IMR-90 (cell line): ENCODE results near the gene CDCA7. TPM values are rescaled to one million over a fixed set of nuclear protein-coding genes. Genes with fewer than 3 reads are reported as not detected.

Experiments used
- ATAC-seq: fragments of 200-7000 bp; cut with Tn5 transposase; 2 replicates; pipeline ENCODE4 v1.9.1; 2020; ENCODE audit warnings: low read depth, mild to moderate bottlenecking, moderate library complexity
- BruUV-seq: library from RNA; stranded (reverse); fragments of 400-500 nt; replicated peaks from 2 replicates; lab custom pipeline; 2021; lab: Mats Ljungman, UMichigan
- CTCF ChIA-PET: fragments of 300-600 bp; formaldehyde crosslinking; extraction: SDS; loops from one replicate; lab custom pipeline; 2021; ENCODE audit warnings: antibody characterized with exemption; lab: Yijun Ruan, JAX
- POLR2A ChIA-PET: fragments of 300-600 bp; sonication (Branson Sonifier 250); formaldehyde crosslinking; loops from one replicate; lab custom pipeline; 2022; ENCODE audit warnings: antibody characterized with exemption; ENCODE audit not compliant: unreplicated experiment; lab: Charles Lee
- DNase-seq: peaks from one replicate; pipeline ENCODE4 v3.0.0; 2013
- H2AFZ ChIP-seq: replicated peaks from 2 replicates; pipeline ENCODE3; 2013; ENCODE audit warnings: low read length, mild to moderate bottlenecking; ENCODE audit not compliant: poor library complexity
- H2AK5ac ChIP-seq: 2 replicates; pipeline ENCODE4 v1.6.1; 2013; ENCODE audit warnings: low read depth, low read length, inconsistent platforms
- H2AK9ac ChIP-seq: replicated peaks from 2 replicates; pipeline ENCODE3; 2013; ENCODE audit warnings: mild to moderate bottlenecking, low read depth, low read length, moderate library complexity; ENCODE audit not compliant: poor library complexity
- H2BK120ac ChIP-seq: 2 replicates; pipeline ENCODE4 v1.6.1; 2013; ENCODE audit warnings: low read depth, low read length, inconsistent platforms
- H2BK15ac ChIP-seq: 3 replicates; pipeline ENCODE4 v1.6.1; 2013; ENCODE audit warnings: low read depth, low read length, inconsistent platforms
- H2BK20ac ChIP-seq: 2 replicates; pipeline ENCODE4 v1.6.1; 2013; ENCODE audit warnings: low read depth, mild to moderate bottlenecking, inconsistent platforms, low read length, moderate library complexity
- H2BK5ac ChIP-seq: 2 replicates; pipeline ENCODE4 v1.6.1; 2013; ENCODE audit warnings: mild to moderate bottlenecking, low read depth, low read length, inconsistent platforms; ENCODE audit not compliant: poor library complexity, severe bottlenecking
- H3K14ac ChIP-seq: replicated peaks from 2 replicates; pipeline ENCODE4 v1.6.1; 2013; ENCODE audit warnings: low read depth, low read length, inconsistent platforms
- H3K18ac ChIP-seq: 2 replicates; pipeline ENCODE4 v1.6.1; 2013; ENCODE audit warnings: low read depth, low read length, control low read depth
- H3K23ac ChIP-seq: 2 replicates; pipeline ENCODE4 v1.6.1; 2013; ENCODE audit warnings: low read depth, low read length, inconsistent platforms
- H3K27ac ChIP-seq: 2 replicates; pipeline ENCODE4 v1.5.1; 2013; ENCODE audit warnings: mild to moderate bottlenecking, control low read depth, low read length; ENCODE audit not compliant: insufficient read depth
- H3K27me3 ChIP-seq: 2 replicates; pipeline ENCODE4 v1.6.1; 2013; ENCODE audit warnings: low read length; ENCODE audit not compliant: control insufficient read depth, insufficient read depth
- H3K36me3 ChIP-seq: 2 replicates; pipeline ENCODE4 v1.6.1; 2013; ENCODE audit warnings: low read length, mixed read lengths; ENCODE audit not compliant: control insufficient read depth, insufficient read depth
- H3K4ac ChIP-seq: 2 replicates; pipeline ENCODE4 v1.6.1; 2013; ENCODE audit warnings: low read depth, low read length, inconsistent platforms
- H3K4me1 ChIP-seq: 2 replicates; pipeline ENCODE4 v1.6.1; 2013; ENCODE audit warnings: low read length, mixed read lengths; ENCODE audit not compliant: control insufficient read depth, insufficient read depth
- H3K4me2 ChIP-seq: 2 replicates; pipeline ENCODE4 v1.6.1; 2013; ENCODE audit warnings: low read depth, mild to moderate bottlenecking, control low read depth, low read length, moderate library complexity
- H3K4me3 ChIP-seq: 2 replicates; pipeline ENCODE4 v1.5.1; 2013; ENCODE audit warnings: low read depth, mild to moderate bottlenecking, control low read depth, low read length, moderate library complexity; ENCODE audit not compliant: insufficient read depth
- H3K56ac ChIP-seq: 2 replicates; pipeline ENCODE4 v1.6.1; 2013; ENCODE audit warnings: low read length, inconsistent platforms; ENCODE audit not compliant: insufficient read depth; ENCODE audit errors: extremely low read depth
- H3K79me1 ChIP-seq, 2 experiments: 2 replicates each; pipeline ENCODE4 v1.6.1; 2013; ENCODE audit warnings: low read length in 2 of 2, inconsistent platforms in 1 of 2, low read depth in 1 of 2
- H3K9ac ChIP-seq: 2 replicates; pipeline ENCODE4 v1.6.1; 2013; ENCODE audit warnings: low read depth, low read length, control low read depth
- H3K9me1 ChIP-seq: 2 replicates; pipeline ENCODE4 v1.6.1; 2013; ENCODE audit warnings: low read length, inconsistent platforms; ENCODE audit not compliant: insufficient read depth
- H3K9me3 ChIP-seq: 2 replicates; pipeline ENCODE4 v1.6.1; 2013; ENCODE audit warnings: low read length; ENCODE audit not compliant: control insufficient read depth, insufficient read depth
- H4K20me1 ChIP-seq: 2 replicates; pipeline ENCODE4 v1.6.1; 2013; ENCODE audit warnings: low read length, inconsistent platforms; ENCODE audit not compliant: insufficient read depth
- H4K5ac ChIP-seq: 2 replicates; pipeline ENCODE4 v1.6.1; 2013; ENCODE audit warnings: mild to moderate bottlenecking, low read depth, low read length, control low read depth
- H4K8ac ChIP-seq, 2 experiments: 2 replicates each; pipeline ENCODE4 v1.6.1; 2013; ENCODE audit warnings: low read depth in 2 of 2, low read length in 2 of 2, control low read depth in 1 of 2, inconsistent platforms in 1 of 2
- H4K91ac ChIP-seq: 2 replicates; pipeline ENCODE4 v1.6.1; 2013; ENCODE audit warnings: low read depth, low read length, inconsistent platforms; ENCODE audit not compliant: insufficient read depth
- BHLHE40 ChIP-seq: fragments of 150-350 bp; IDR thresholded peaks from 2 replicates; pipeline ENCODE4 v1.6.1; 2016; ENCODE audit warnings: mild to moderate bottlenecking, low read depth, low read length
- ELK1 ChIP-seq: fragments of 150-350 bp; IDR thresholded peaks from 2 replicates; pipeline ENCODE4 v1.6.1; 2016; ENCODE audit warnings: low read depth, mild to moderate bottlenecking, low read length, moderate library complexity, borderline replicate concordance
- MAFK ChIP-seq: IDR thresholded peaks from 2 replicates; pipeline ENCODE4 v1.6.1; 2012; ENCODE audit warnings: low read depth, low read length, improper control_type of control experiment
- MXI1 ChIP-seq: IDR thresholded peaks from 2 replicates; pipeline ENCODE4 v1.6.1; 2012; ENCODE audit warnings: low read depth, mild to moderate bottlenecking, low read length, moderate library complexity, borderline replicate concordance
- NFE2L2 ChIP-seq: fragments of 150-350 bp; IDR thresholded peaks from 2 replicates; pipeline ENCODE4 v1.6.1; 2016; ENCODE audit warnings: low read depth, mild to moderate bottlenecking, low read length
- POLR2A ChIP-seq: IDR thresholded peaks from 2 replicates; pipeline ENCODE4 v1.6.1; 2012; ENCODE audit warnings: mild to moderate bottlenecking, low read depth, low read length
- RAD21 ChIP-seq: IDR thresholded peaks from 2 replicates; pipeline ENCODE4 v1.6.1; 2012; ENCODE audit warnings: low read length, improper control_type of control experiment
- RCOR1 ChIP-seq: IDR thresholded peaks from 2 replicates; pipeline ENCODE4 v1.6.1; 2012; ENCODE audit warnings: mild to moderate bottlenecking, low read length, improper control_type of control experiment; ENCODE audit not compliant: insufficient replicate concordance
- SMC3 ChIP-seq: fragments of 150-350 bp; IDR thresholded peaks from 2 replicates; pipeline ENCODE4 v1.6.1; 2016; ENCODE audit warnings: low read depth, mild to moderate bottlenecking, antibody characterized with exemption, low read length, moderate library complexity
- WGBS, 2 experiments: methylation state at CpG; one replicate each; pipeline versions ENCODE4 v1.1.5 to v1.1.7; 2013; ENCODE audit warnings: missing lambda C conversion rate in 2 of 2; ENCODE audit not compliant: insufficient read length in 1 of 2; ENCODE audit errors: extremely low coverage in 2 of 2; 5-methylcytosine and 5-hydroxymethylcytosine counted together
- dilution Hi-C: fragments of 300-500 bp; cut with HindIII; formaldehyde crosslinking; loops from one replicate; pipeline ENCODE4 v1.14.3; 2018; ENCODE audit warnings: low sequenced_read_pairs; ENCODE audit not compliant: unreplicated experiment
- in situ Hi-C: fragments of 300-500 bp; cut with MboI; formaldehyde crosslinking; loops from 3 replicates; pipeline ENCODE4 v1.14.3; 2019; ENCODE audit warnings: low sequenced_read_pairs, inconsistent platforms, mixed read lengths
- intact Hi-C: fragments of 100-400 bp; cut with micrococcal nuclease; formaldehyde crosslinking; loops from 2 replicates; pipeline ENCODE4 v1.10.0; 2022
- polyA plus RNA-seq, 3 experiments: library from polyadenylated mRNA; depleted of rRNA; stranded (reverse); fragments of >200 nt; gene quantifications; 2 replicates each; pipeline ENCODE4 v1.2.3, GENCODE V29; 2012; ENCODE audit warnings: low replicate concordance in 1 of 3
- total RNA-seq: library from RNA; depleted of rRNA; stranded (reverse); fragments of >200 nt; gene quantifications from 2 replicates; pipeline ENCODE4 v1.2.3, GENCODE V29; 2012
- TF ChIP-seq, protein P1 (sequence below): conservative IDR thresholded peaks from 2 replicates; pipeline ENCODE4 v1.5.1; 2012; ENCODE audit warnings: mild to moderate bottlenecking, low read depth, low read length, improper control_type of control experiment

The CDCA7 gene
- total and polyA plus RNA-seq, 2 of the 4 experiments (the other 2 are of a cell fraction) = 12.0 to 18.7 TPM

DNA sequence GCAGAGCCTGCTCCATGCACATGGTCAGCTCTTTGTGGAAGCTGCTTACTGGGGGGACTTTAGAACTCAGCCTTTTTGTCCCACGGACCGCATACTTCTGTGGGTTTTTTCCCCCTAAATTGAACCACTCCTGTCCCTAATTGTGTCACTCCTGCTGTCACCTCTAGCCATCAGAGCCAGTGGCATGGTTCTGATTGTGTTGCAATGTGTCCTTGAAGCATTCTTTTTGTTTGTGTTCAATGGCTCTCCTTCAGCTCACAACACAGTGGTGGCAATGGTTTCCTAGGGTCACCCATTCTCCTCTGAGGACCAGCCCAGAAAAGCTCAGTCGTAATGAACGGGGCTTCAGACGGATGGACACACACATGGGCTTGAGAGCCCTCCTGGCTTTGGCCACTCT lies 35.4 kb downstream of the CDCA7 start:
- no peak overlapping the region for H3K4me2 ChIP-seq
- H2BK5ac ChIP-seq = no peak overlapping the region
- no peak overlapping the region for H2AK9ac ChIP-seq
- DNase-seq (no peak), ATAC-seq (no peak)
- no peak overlapping the region for H3K18ac ChIP-seq
- H3K27ac ChIP-seq = no peak overlapping the region
- H3K9ac ChIP-seq = no peak overlapping the region
- WGBS, 2 experiments = no CpG with 5 or more reads among the region's 5 CpGs
- no peak overlapping the region for H3K14ac ChIP-seq
- H3K23ac ChIP-seq = no peak overlapping the region
- H3K9me1 ChIP-seq = no peaks in the 10 kb centered on the region; the same call in 1 of the 2 replicates
- no peaks in the 10 kb centered on the region for H4K20me1 ChIP-seq
- H3K9me3 ChIP-seq = no peaks in the 10 kb centered on the region
- H4K5ac ChIP-seq = no peak overlapping the region
- in situ Hi-C loops (no loop called here), dilution Hi-C loops (no loop called here), intact Hi-C loops (no loop called here)
- peaks cover 13% of the 10 kb centered on the region for H3K27me3 ChIP-seq
- H2AK5ac ChIP-seq = no peak overlapping the region
- H3K56ac ChIP-seq = no peak overlapping the region
- H2AFZ ChIP-seq = no peak overlapping the region
- no peaks in the 10 kb centered on the region for H3K79me1 ChIP-seq
- H3K4ac ChIP-seq = no peak overlapping the region
- no peak overlapping the region for H2BK15ac ChIP-seq
- no peak overlapping the region for H3K4me3 ChIP-seq
- no peak overlapping the region for H2BK20ac ChIP-seq
- no peaks in the 10 kb centered on the region for H3K36me3 ChIP-seq
- H2BK120ac ChIP-seq = no peak overlapping the region
- BruUV-seq = no TSS peak
- CTCF ChIA-PET = no interaction called here
- no peak overlapping the region for H4K91ac ChIP-seq
- H4K8ac ChIP-seq = no peak overlapping the region
- POLR2A ChIA-PET = no interaction called here
- H3K4me1 ChIP-seq = no peaks in the 10 kb centered on the region
- TF ChIP-seq MAFK = no peak
- TF ChIP-seq, protein P1, sequence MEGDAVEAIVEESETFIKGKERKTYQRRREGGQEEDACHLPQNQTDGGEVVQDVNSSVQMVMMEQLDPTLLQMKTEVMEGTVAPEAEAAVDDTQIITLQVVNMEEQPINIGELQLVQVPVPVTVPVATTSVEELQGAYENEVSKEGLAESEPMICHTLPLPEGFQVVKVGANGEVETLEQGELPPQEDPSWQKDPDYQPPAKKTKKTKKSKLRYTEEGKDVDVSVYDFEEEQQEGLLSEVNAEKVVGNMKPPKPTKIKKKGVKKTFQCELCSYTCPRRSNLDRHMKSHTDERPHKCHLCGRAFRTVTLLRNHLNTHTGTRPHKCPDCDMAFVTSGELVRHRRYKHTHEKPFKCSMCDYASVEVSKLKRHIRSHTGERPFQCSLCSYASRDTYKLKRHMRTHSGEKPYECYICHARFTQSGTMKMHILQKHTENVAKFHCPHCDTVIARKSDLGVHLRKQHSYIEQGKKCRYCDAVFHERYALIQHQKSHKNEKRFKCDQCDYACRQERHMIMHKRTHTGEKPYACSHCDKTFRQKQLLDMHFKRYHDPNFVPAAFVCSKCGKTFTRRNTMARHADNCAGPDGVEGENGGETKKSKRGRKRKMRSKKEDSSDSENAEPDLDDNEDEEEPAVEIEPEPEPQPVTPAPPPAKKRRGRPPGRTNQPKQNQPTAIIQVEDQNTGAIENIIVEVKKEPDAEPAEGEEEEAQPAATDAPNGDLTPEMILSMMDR = no peak
- TF ChIP-seq RAD21 = no peak
- TF ChIP-seq BHLHE40 = no peak
- no peak for TF ChIP-seq POLR2A
- no peak for TF ChIP-seq SMC3
- no peak for TF ChIP-seq ELK1
- TF ChIP-seq RCOR1 = no peak
- TF ChIP-seq MXI1 = no peak
- no peak for TF ChIP-seq NFE2L2
